ENCODE results near the gene CDC42BPB.

- no peak for TF ChIP-seq EZH2 (IDR thresholded peaks at IDR 0.05; ENCODE audit: borderline replicate concordance, low read depth, low read length, severe bottlenecking)
- TF ChIP-seq CTCF (IDR thresholded peaks at IDR 0.05; ENCODE audit: borderline replicate concordance, extremely low read depth, low read length, poor library complexity, severe bottlenecking), result no peak
These were observed 71.7 kb downstream of the CDC42BPB start for GRCh38 chr14:102985665-102986064.

All from DND-41 (cell line).